ENCODE measurements around the gene KATNB1. TPM values are rescaled to one million over a fixed set of nuclear protein-coding genes. Genes with fewer than 3 reads are reported as not detected.
A peak's percentile ranks its signal among the peaks of the same experiment; 100 is the strongest.

The KATNB1 gene
- total and polyA plus RNA-seq, 4 donors: 7.0 to 16.2 (median 12.8) TPM

GRCh38 chr16:57699481-57699880, 36.1 kb upstream of the KATNB1 start:
- WGBS, 2 donors: 88 to 90% methylated on average over 3 of the region's 3 CpGs
- H3K27me3 ChIP-seq (ENCODE audit: control insufficient read depth in 1 of 2, insufficient read depth in 2 of 2, low read length in 1 of 2): no peaks in the 10 kb centered on the region
- H3K4me3 ChIP-seq (ENCODE audit: low read length in 2 of 2): no peak overlapping the region
- ATAC-seq (ENCODE audit: low FRiP score) (no peak), DNase-seq (peak in 1 of 2 donors; percentile 34)
- H3K4me1 ChIP-seq (ENCODE audit: control insufficient read depth in 1 of 2, insufficient read depth in 2 of 2, low read length in 2 of 2): no peaks in the 10 kb centered on the region
- intact Hi-C loops (cut with DNase I): no loop called here
- H3K36me3 ChIP-seq (ENCODE audit: control insufficient read depth in 1 of 2, insufficient read depth in 2 of 2, low read length in 1 of 2): no peaks in the 10 kb centered on the region
- no peak overlapping the region for H3K27ac ChIP-seq (ENCODE audit: low read depth in 1 of 2, low read length in 2 of 2)
- H3K9me3 ChIP-seq (ENCODE audit: control insufficient read depth, low read length): no peaks in the 10 kb centered on the region

- no peak overlapping the region for H3K27ac ChIP-seq (ENCODE audit: low read depth in 1 of 2, low read length in 2 of 2)
- H3K36me3 ChIP-seq (ENCODE audit: control insufficient read depth in 1 of 2, insufficient read depth in 2 of 2, low read length in 1 of 2): no peaks in the 10 kb centered on the region
- H3K27me3 ChIP-seq (ENCODE audit: control insufficient read depth in 1 of 2, insufficient read depth in 2 of 2, low read length in 1 of 2): no peaks in the 10 kb centered on the region
- ATAC-seq (ENCODE audit: low FRiP score): no peak
- no peaks in the 10 kb centered on the region for H3K9me3 ChIP-seq (ENCODE audit: control insufficient read depth, low read length)
- WGBS, 2 donors: 88 to 94% methylated on average over 7 of the region's 7 CpGs
- H3K4me1 ChIP-seq (ENCODE audit: control insufficient read depth in 1 of 2, insufficient read depth in 2 of 2, low read length in 2 of 2): no peaks in the 10 kb centered on the region
- no peak overlapping the region for H3K4me3 ChIP-seq (ENCODE audit: low read length in 2 of 2)
- DNase-seq: peak in 1 of 2 donors; percentile 30
- intact Hi-C loops (cut with DNase I): no loop called here
Measured at GRCh38 chr16:57699899-57700298, 35.7 kb upstream of the KATNB1 start.

GRCh38 chr16:57700781-57701551, 34.6 kb upstream of the KATNB1 start:
- intact Hi-C loops (cut with DNase I): no loop called here
- Histone ChIP-seq H3K36me3 (ENCODE audit: control insufficient read depth in 1 of 2, insufficient read depth in 2 of 2, low read length in 1 of 2) (no peaks in the 10 kb centered on the region), H3K9me3 (ENCODE audit: control insufficient read depth, low read length) (no peaks in the 10 kb centered on the region), H3K4me1 (ENCODE audit: control insufficient read depth in 1 of 2, insufficient read depth in 2 of 2, low read length in 2 of 2) (no peaks in the 10 kb centered on the region), H3K27ac (ENCODE audit: low read depth in 1 of 2, low read length in 2 of 2) (no peak overlapping the region), H3K27me3 (ENCODE audit: control insufficient read depth in 1 of 2, insufficient read depth in 2 of 2, low read length in 1 of 2) (no peaks in the 10 kb centered on the region), H3K4me3 (ENCODE audit: low read length in 2 of 2) (no peak overlapping the region)
- no peak for ATAC-seq (ENCODE audit: low FRiP score)
- peak in 1 of 2 donors; percentile 2 for DNase-seq
- 78 to 81% methylated on average over 9 to 10 of the region's 10 CpGs for WGBS, 2 donors

GRCh38 chr16:57701759-57702371, 33.7 kb upstream of the KATNB1 start:
- Histone ChIP-seq H3K36me3 (ENCODE audit: control insufficient read depth in 1 of 2, insufficient read depth in 2 of 2, low read length in 1 of 2) (no peaks in the 10 kb centered on the region), H3K4me1 (ENCODE audit: control insufficient read depth in 1 of 2, insufficient read depth in 2 of 2, low read length in 2 of 2) (no peaks in the 10 kb centered on the region), H3K27me3 (ENCODE audit: control insufficient read depth in 1 of 2, insufficient read depth in 2 of 2, low read length in 1 of 2) (no peaks in the 10 kb centered on the region), H3K4me3 (ENCODE audit: low read length in 2 of 2) (no peak overlapping the region), H3K9me3 (ENCODE audit: control insufficient read depth, low read length) (no peaks in the 10 kb centered on the region), H3K27ac (ENCODE audit: low read depth in 1 of 2, low read length in 2 of 2) (no peak overlapping the region)
- ATAC-seq (ENCODE audit: low FRiP score) (peak; percentile 22), DNase-seq (peak in 1 of 2 donors; percentile 29)
- intact Hi-C loops (cut with DNase I): no loop called here
- WGBS, 2 donors: 75 to 78% methylated on average over 23 of the region's 23 CpGs

GRCh38 chr16:57703416-57704010, 32.1 kb upstream of the KATNB1 start:
- DNase-seq (no peak), ATAC-seq (ENCODE audit: low FRiP score) (no peak)
- no peak overlapping the region for H3K27ac ChIP-seq (ENCODE audit: low read depth in 1 of 2, low read length in 2 of 2)
- no peaks in the 10 kb centered on the region for H3K4me1 ChIP-seq (ENCODE audit: control insufficient read depth in 1 of 2, insufficient read depth in 2 of 2, low read length in 2 of 2)
- intact Hi-C loops (cut with DNase I): no loop called here
- H3K27me3 ChIP-seq (ENCODE audit: control insufficient read depth in 1 of 2, insufficient read depth in 2 of 2, low read length in 1 of 2): no peaks in the 10 kb centered on the region
- no peaks in the 10 kb centered on the region for H3K36me3 ChIP-seq (ENCODE audit: control insufficient read depth in 1 of 2, insufficient read depth in 2 of 2, low read length in 1 of 2)
- WGBS, 2 donors: 89% methylated on average over 11 of the region's 11 CpGs
- H3K9me3 ChIP-seq (ENCODE audit: control insufficient read depth, low read length): no peaks in the 10 kb centered on the region
- no peak overlapping the region for H3K4me3 ChIP-seq (ENCODE audit: low read length in 2 of 2)

- intact Hi-C loops (cut with DNase I): no loop called here
- H3K27ac ChIP-seq (ENCODE audit: low read depth in 1 of 2, low read length in 2 of 2): no peak overlapping the region
- H3K36me3 ChIP-seq (ENCODE audit: control insufficient read depth in 1 of 2, insufficient read depth in 2 of 2, low read length in 1 of 2): no peaks in the 10 kb centered on the region
- no peak overlapping the region for H3K4me3 ChIP-seq (ENCODE audit: low read length in 2 of 2)
- DNase-seq: peak in 1 of 2 donors; percentile 23
- no peaks in the 10 kb centered on the region for H3K27me3 ChIP-seq (ENCODE audit: control insufficient read depth in 1 of 2, insufficient read depth in 2 of 2, low read length in 1 of 2)
- no peak for ATAC-seq (ENCODE audit: low FRiP score)
- no peaks in the 10 kb centered on the region for H3K9me3 ChIP-seq (ENCODE audit: control insufficient read depth, low read length)
- H3K4me1 ChIP-seq (ENCODE audit: control insufficient read depth in 1 of 2, insufficient read depth in 2 of 2, low read length in 2 of 2): no peaks in the 10 kb centered on the region
- WGBS, 2 donors: 58 to 67% methylated on average over 11 of the region's 11 CpGs
Measured at GRCh38 chr16:57704011-57704904, 31.3 kb upstream of the KATNB1 start.

GRCh38 chr16:57704905-57705852, 30.4 kb upstream of the KATNB1 start:
- no peaks in the 10 kb centered on the region for H3K9me3 ChIP-seq (ENCODE audit: control insufficient read depth, low read length)
- H3K4me1 ChIP-seq (ENCODE audit: control insufficient read depth in 1 of 2, insufficient read depth in 2 of 2, low read length in 2 of 2): no peaks in the 10 kb centered on the region
- WGBS, 2 donors: 88 to 93% methylated on average over 4 of the region's 4 CpGs
- DNase-seq (peak in 1 of 2 donors; percentile 15), ATAC-seq (ENCODE audit: low FRiP score) (no peak)
- no peak overlapping the region for H3K4me3 ChIP-seq (ENCODE audit: low read length in 2 of 2)
- intact Hi-C loops (cut with DNase I): no loop called here
- H3K27ac ChIP-seq (ENCODE audit: low read depth in 1 of 2, low read length in 2 of 2): no peak overlapping the region
- no peaks in the 10 kb centered on the region for H3K36me3 ChIP-seq (ENCODE audit: control insufficient read depth in 1 of 2, insufficient read depth in 2 of 2, low read length in 1 of 2)
- H3K27me3 ChIP-seq (ENCODE audit: control insufficient read depth in 1 of 2, insufficient read depth in 2 of 2, low read length in 1 of 2): no peaks in the 10 kb centered on the region

Data from aorta (tissue), 5 donors.